Activated T-cell treated with anti-CD3 and anti-CD28 coated beads, Interleukin-2, amount 50 U/mL, for 24 hours (primary cell): ENCODE measurements around the gene EPSTI1.
"Not testable (repeated sequence)": the region's sequence is repeated elsewhere in the genome, so short reads cannot be mapped to it uniquely, and the experiment has no call there.

Experiments
- DNase-seq: peaks from one replicate; pipeline ENCODE4 v3.0.0-alpha.2; 2020
- H3K27ac Mint-ChIP-seq: 2 replicates; pipeline ENCODE4 v1.8.0; 2020; ENCODE audit warnings: mild to moderate bottlenecking, mixed read lengths
- H3K27me3 Mint-ChIP-seq: 2 replicates; pipeline ENCODE4 v1.8.0; 2020; ENCODE audit warnings: mixed read lengths
- H3K36me3 Mint-ChIP-seq: 2 replicates; pipeline ENCODE4 v1.8.0; 2020; ENCODE audit warnings: low read depth, mixed read lengths
- H3K4me1 Mint-ChIP-seq: 2 replicates; pipeline ENCODE4 v1.8.0; 2020; ENCODE audit warnings: low read depth, mixed read lengths
- H3K4me3 Mint-ChIP-seq: 2 replicates; pipeline ENCODE4 v1.8.0; 2020; ENCODE audit warnings: mild to moderate bottlenecking, moderate library complexity, mixed read lengths
- H3K9me3 Mint-ChIP-seq: 2 replicates; pipeline ENCODE4 v1.8.0; 2020; ENCODE audit warnings: mixed read lengths

EPSTI1 gene

GRCh38 chr13:42991898-42992763 is at the start of gene EPSTI1:
EPSTI1 (minus strand) TSS chr13:42992241; CDS start chr13:42992165, 76 bp downstream.
- peak within 1 kb of the TSS; percentile 99 for H3K27ac Mint-ChIP-seq
- peaks cover 6% of the 10 kb centered on the region for H3K36me3 Mint-ChIP-seq
- no peaks in the 10 kb centered on the region for H3K27me3 Mint-ChIP-seq
- no peaks in the 10 kb centered on the region for H3K9me3 Mint-ChIP-seq
- peaks cover 66% of the 10 kb centered on the region for H3K4me1 Mint-ChIP-seq
- peak; percentile 83 for DNase-seq
- H3K4me3 Mint-ChIP-seq, result peak within 1 kb of the TSS; percentile 86

GRCh38 chr13:43041369-43041921 is 49.4 kb upstream of the EPSTI1 start:
- H3K27me3 Mint-ChIP-seq, result no peaks in the 10 kb centered on the region
- peaks cover 60% of the 10 kb centered on the region for H3K36me3 Mint-ChIP-seq
- H3K4me3 Mint-ChIP-seq, result no peak overlapping the region
- peak overlapping the region; percentile 53 for H3K27ac Mint-ChIP-seq
- H3K9me3 Mint-ChIP-seq, result no peaks in the 10 kb centered on the region
- peaks cover 71% of the 10 kb centered on the region for H3K4me1 Mint-ChIP-seq
- no peak for DNase-seq

GRCh38 chr13:43040581-43041368 is 48.7 kb upstream of the EPSTI1 start:
- Mint-ChIP-seq H3K4me1 (peaks cover 65% of the 10 kb centered on the region), H3K36me3 (peaks cover 61% of the 10 kb centered on the region)
- H3K9me3 Mint-ChIP-seq, H3K27me3 Mint-ChIP-seq, DNase-seq, H3K4me3 Mint-ChIP-seq, H3K27ac Mint-ChIP-seq: not testable (repeated sequence)

GRCh38 chr13:43039966-43040365 is 47.9 kb upstream of the EPSTI1 start:
- Mint-ChIP-seq H3K9me3 (no peaks in the 10 kb centered on the region), H3K27ac (no peak overlapping the region), H3K4me3 (no peak overlapping the region), H3K36me3 (peaks cover 64% of the 10 kb centered on the region), H3K4me1 (peaks cover 60% of the 10 kb centered on the region), H3K27me3 (no peaks in the 10 kb centered on the region)
- DNase-seq, result no peak

- H3K4me3 Mint-ChIP-seq, result no peak overlapping the region
- no peaks in the 10 kb centered on the region for H3K27me3 Mint-ChIP-seq
- no peak for DNase-seq
- H3K27ac Mint-ChIP-seq, result no peak overlapping the region
- peaks cover 7% of the 10 kb centered on the region for H3K9me3 Mint-ChIP-seq
- peaks cover 71% of the 10 kb centered on the region for H3K36me3 Mint-ChIP-seq
- peaks cover 46% of the 10 kb centered on the region for H3K4me1 Mint-ChIP-seq
Measured at GRCh38 chr13:43036351-43037250, 44.6 kb upstream of the EPSTI1 start.

GRCh38 chr13:43033038-43033437 is 41.0 kb upstream of the EPSTI1 start:
- Mint-ChIP-seq H3K27me3 (no peaks in the 10 kb centered on the region), H3K4me3 (no peak overlapping the region), H3K36me3 (peaks cover 67% of the 10 kb centered on the region), H3K9me3 (peaks cover 7% of the 10 kb centered on the region), H3K4me1 (peaks cover 41% of the 10 kb centered on the region), H3K27ac (no peak overlapping the region)
- no peak for DNase-seq

- no peak for DNase-seq
- Mint-ChIP-seq H3K36me3 (peaks cover 68% of the 10 kb centered on the region), H3K4me1 (peaks cover 45% of the 10 kb centered on the region), H3K9me3 (peaks cover 7% of the 10 kb centered on the region), H3K27ac (no peak overlapping the region), H3K27me3 (no peaks in the 10 kb centered on the region), H3K4me3 (no peak overlapping the region)
Measured at GRCh38 chr13:43031881-43032280, 39.8 kb upstream of the EPSTI1 start.

GRCh38 chr13:43030548-43030947 is 38.5 kb upstream of the EPSTI1 start:
- H3K4me1 Mint-ChIP-seq, result peaks cover 50% of the 10 kb centered on the region

GRCh38 chr13:43026262-43026661 is 34.2 kb upstream of the EPSTI1 start:
- Mint-ChIP-seq H3K4me1 (peaks cover 45% of the 10 kb centered on the region), H3K9me3 (no peaks in the 10 kb centered on the region)

More at GRCh38 chr13:43030548-43030947, 38.5 kb upstream of the EPSTI1 start:
- no peak overlapping the region for H3K4me3 Mint-ChIP-seq
- DNase-seq, result no peak
- H3K27ac Mint-ChIP-seq, result no peak overlapping the region
- peaks cover 63% of the 10 kb centered on the region for H3K36me3 Mint-ChIP-seq
- no peaks in the 10 kb centered on the region for H3K27me3 Mint-ChIP-seq
- peaks cover 7% of the 10 kb centered on the region for H3K9me3 Mint-ChIP-seq

GRCh38 chr13:43023289-43023963 is 31.4 kb upstream of the EPSTI1 start, which contains the start of gene DNAJC15:
DNAJC15 (plus strand) TSS chr13:43023586; CDS start chr13:43023627, 41 bp downstream.
- DNase-seq, result peak; percentile 90
- peaks cover 33% of the 10 kb centered on the region for H3K4me1 Mint-ChIP-seq
- peak within 1 kb of the TSS; percentile 97 for H3K4me3 Mint-ChIP-seq
- H3K27ac Mint-ChIP-seq, result peak within 1 kb of the TSS; percentile 98
- H3K9me3 Mint-ChIP-seq, result no peaks in the 10 kb centered on the region
- H3K27me3 Mint-ChIP-seq, result no peaks in the 10 kb centered on the region
- peaks cover 25% of the 10 kb centered on the region for H3K36me3 Mint-ChIP-seq

More at GRCh38 chr13:43026262-43026661, 34.2 kb upstream of the EPSTI1 start:
- no peak for DNase-seq
- H3K4me3 Mint-ChIP-seq, result no peak overlapping the region
- H3K27me3 Mint-ChIP-seq, result no peaks in the 10 kb centered on the region
- no peak overlapping the region for H3K27ac Mint-ChIP-seq
- H3K36me3 Mint-ChIP-seq, result peaks cover 42% of the 10 kb centered on the region

- H3K4me3 Mint-ChIP-seq, result peak overlapping the region; percentile 97
- H3K27me3 Mint-ChIP-seq, result no peaks in the 10 kb centered on the region
- peak overlapping the region; percentile 98 for H3K27ac Mint-ChIP-seq
- peaks cover 28% of the 10 kb centered on the region for H3K4me1 Mint-ChIP-seq
- H3K36me3 Mint-ChIP-seq, result peaks cover 19% of the 10 kb centered on the region
- no peaks in the 10 kb centered on the region for H3K9me3 Mint-ChIP-seq
- DNase-seq, result no peak
Measured at GRCh38 chr13:43022934-43023288, 30.9 kb upstream of the EPSTI1 start.

- H3K9me3 Mint-ChIP-seq, result no peaks in the 10 kb centered on the region
- no peaks in the 10 kb centered on the region for H3K27me3 Mint-ChIP-seq
- H3K4me1 Mint-ChIP-seq, result peaks cover 23% of the 10 kb centered on the region
- no peak for DNase-seq
- no peak overlapping the region for H3K4me3 Mint-ChIP-seq
- H3K36me3 Mint-ChIP-seq, result peaks cover 13% of the 10 kb centered on the region
- H3K27ac Mint-ChIP-seq, result no peak overlapping the region
Measured at GRCh38 chr13:43021926-43022670, 30.1 kb upstream of the EPSTI1 start.

GRCh38 chr13:43020794-43021193 is 28.8 kb upstream of the EPSTI1 start:
- peaks cover 12% of the 10 kb centered on the region for H3K36me3 Mint-ChIP-seq
- no peak overlapping the region for H3K4me3 Mint-ChIP-seq
- H3K27me3 Mint-ChIP-seq, result no peaks in the 10 kb centered on the region
- H3K4me1 Mint-ChIP-seq, result peaks cover 17% of the 10 kb centered on the region
- H3K9me3 Mint-ChIP-seq, result no peaks in the 10 kb centered on the region
- no peak overlapping the region for H3K27ac Mint-ChIP-seq
- no peak for DNase-seq
